GM12878 (cell line): ENCODE results near the gene CACYBP. TPM values are rescaled to one million over a fixed set of nuclear protein-coding genes. Genes with fewer than 3 reads are reported as not detected.

Source experiments
- ATAC-seq: fragments of 200-7000 bp; cut with Tn5 transposase; 3 replicates; pipeline ENCODE4 v1.9.1; 2020; ENCODE audit warnings: mild to moderate bottlenecking, moderate library complexity
- BruUV-seq: library from RNA; stranded (reverse); fragments of 400-500 nt; replicated peaks from 2 replicates; lab custom pipeline; 2021; lab: Mats Ljungman, UMichigan
- CTCF ChIA-PET: fragments of 300-600 bp; sonication (Branson Sonifier 250); formaldehyde crosslinking; extraction: SDS; loops from one replicate; lab custom pipeline; 2021; ENCODE audit warnings: inconsistent platforms; lab: Yijun Ruan, JAX
- POLR2A ChIA-PET: fragments of 350-600 bp; formaldehyde crosslinking; extraction: SDS; loops from one replicate; lab custom pipeline; 2021; ENCODE audit warnings: inconsistent platforms; lab: Charles Lee
- RAD21 ChIA-PET: fragments of 300-600 bp; sonication (Branson Sonifier 250); formaldehyde crosslinking; loops from one replicate; lab custom pipeline; 2023; ENCODE audit warnings: antibody characterized with exemption; ENCODE audit not compliant: unreplicated experiment; lab: Charles Lee
- SMC1A ChIA-PET: fragments of 300-600 bp; sonication (Branson Sonifier 250); formaldehyde crosslinking; loops from one replicate; lab custom pipeline; 2023; ENCODE audit not compliant: unreplicated experiment, uncharacterized antibody; lab: Charles Lee
- DNase-seq: peaks from one replicate; pipeline ENCODE4 v3.0.0-alpha.2; 2011; ENCODE audit warnings: low read depth, low spot score
- FAIRE-seq: peaks from 3 replicates; lab custom pipeline; 2011; peaks lifted over from hg19 to GRCh38; lab: Jason Lieb, UNC
- H2AFZ ChIP-seq: 2 replicates; pipeline ENCODE4 v1.6.0; 2011; ENCODE audit warnings: low read depth, low read length, control low read depth; ENCODE audit not compliant: control insufficient read depth
- H3K27ac ChIP-seq: 2 replicates; pipeline ENCODE4 v1.5.1; 2011; ENCODE audit warnings: control low read depth; ENCODE audit not compliant: control insufficient read depth, insufficient read depth
- H3K27me3 ChIP-seq, 2 experiments: replicated peaks in 1 of 2; 2 replicates each; pipeline versions ENCODE4 v1.6.0 to v1.6.1; 2011; ENCODE audit warnings: low read length in 1 of 2; ENCODE audit not compliant: control insufficient read depth in 2 of 2, insufficient read depth in 2 of 2
- H3K36me3 ChIP-seq, 2 experiments: 2 replicates each; pipeline ENCODE4 v1.5.1; 2011; ENCODE audit warnings: low read length in 1 of 2; ENCODE audit not compliant: control insufficient read depth in 2 of 2, insufficient read depth in 2 of 2
- H3K4me1 ChIP-seq: 2 replicates; pipeline ENCODE4 v1.6.1; 2011; ENCODE audit warnings: mild to moderate bottlenecking, low read length, moderate library complexity, mixed read lengths; ENCODE audit not compliant: control insufficient read depth, insufficient read depth
- H3K4me2 ChIP-seq: 2 replicates; pipeline ENCODE4 v1.6.0; 2011; ENCODE audit warnings: control low read depth; ENCODE audit not compliant: control insufficient read depth, insufficient read depth
- H3K4me3 ChIP-seq: fragments of 200-600 bp; sonication (generic); 2 replicates; pipeline ENCODE4 v1.5.1; 2016
- H3K79me2 ChIP-seq: 2 replicates; pipeline ENCODE4 v1.6.0; 2011; ENCODE audit warnings: low read length; ENCODE audit not compliant: control insufficient read depth, insufficient read depth
- H3K9ac ChIP-seq: 2 replicates; pipeline ENCODE4 v1.8.0; 2011; ENCODE audit warnings: low read length, control low read depth, mixed read lengths; ENCODE audit not compliant: control insufficient read depth, insufficient read depth
- H3K9me3 ChIP-seq: replicated peaks from 3 replicates; pipeline ENCODE4 v1.5.1; 2011; ENCODE audit warnings: mild to moderate bottlenecking, low read length; ENCODE audit not compliant: control insufficient read depth, insufficient read depth
- H4K20me1 ChIP-seq: 2 replicates; pipeline ENCODE4 v1.6.0; 2011; ENCODE audit not compliant: control insufficient read depth, insufficient read depth
- BHLHE40 ChIP-seq, 2 experiments: fragments of 450-650 bp in 1 of 2; IDR thresholded peaks; 2 replicates each; pipeline ENCODE4 v1.6.1; 2011 to 2017; ENCODE audit warnings: low read depth in 2 of 2, borderline replicate concordance in 1 of 2, improper control_type of control experiment in 1 of 2, low read length in 1 of 2, mild to moderate bottlenecking in 1 of 2
- CBFB ChIP-seq: IDR thresholded peaks from 2 replicates; pipeline ENCODE4 v1.6.1; 2016; ENCODE audit warnings: antibody characterized with exemption, low read depth
- CBX5 ChIP-seq: sonication (generic); IDR thresholded peaks from 2 replicates; pipeline ENCODE4 v1.6.1; 2016; ENCODE audit warnings: low read depth, moderate library complexity, mild to moderate bottlenecking, inconsistent platforms
- CREM ChIP-seq: IDR thresholded peaks from 2 replicates; pipeline ENCODE4 v1.6.1; 2014; ENCODE audit warnings: antibody characterized with exemption, low read depth
- IKZF2 ChIP-seq, 2 experiments: fragments of 450-650 bp; IDR thresholded peaks; 2 replicates each; pipeline ENCODE4 v1.6.1; 2017; ENCODE audit warnings: mild to moderate bottlenecking in 2 of 2, moderate library complexity in 2 of 2
- MEF2B ChIP-seq: fragments of 450-650 bp; IDR thresholded peaks from 2 replicates; pipeline ENCODE4 v1.6.1; 2018; ENCODE audit warnings: mild to moderate bottlenecking, moderate library complexity; ENCODE audit not compliant: partially characterized antibody, poor library complexity, severe bottlenecking
- NBN ChIP-seq: fragments of 450-650 bp; IDR thresholded peaks from 2 replicates; pipeline ENCODE4 v1.6.1; 2016
- NFYA ChIP-seq: IDR thresholded peaks from 2 replicates; pipeline ENCODE4 v1.6.1; 2011; ENCODE audit warnings: low read depth, mild to moderate bottlenecking, low read length, improper control_type of control experiment, borderline replicate concordance
- RB1 ChIP-seq: fragments of 450-650 bp; formaldehyde crosslinking; IDR thresholded peaks from 2 replicates; pipeline ENCODE4 v1.6.1; 2017; ENCODE audit warnings: mild to moderate bottlenecking, borderline replicate concordance
- RELA ChIP-seq: fragments of 450-650 bp; IDR thresholded peaks from 2 replicates; pipeline ENCODE4 v1.8.0; 2014; ENCODE audit warnings: borderline replicate concordance; ENCODE audit not compliant: partially characterized antibody
- WGBS: methylation state at CpG from one replicate; pipeline ENCODE4 v1.1.6; 2016; ENCODE audit warnings: low lambda C conversion rate; ENCODE audit not compliant: insufficient replicate concordance, insufficient coverage; ENCODE audit errors: missing lambda C conversion rate; 5-methylcytosine and 5-hydroxymethylcytosine counted together
- in situ Hi-C: fragments of 300-500 bp; cut with MboI; formaldehyde crosslinking; loops from 9 replicates; pipeline ENCODE4 v1.14.3; 2018; ENCODE audit warnings: mixed read lengths
- intact Hi-C: fragments of 100-400 bp; cut with micrococcal nuclease; formaldehyde crosslinking; loops from one replicate; pipeline ENCODE4 v1.14.2; 2022; ENCODE audit not compliant: unreplicated experiment
- polyA plus RNA-seq, 11 experiments: library from polyadenylated mRNA; depleted of rRNA in 4 of 11; unstranded in 6 of 11; stranded (reverse) in 5 of 11; fragments of >200 nt; fragmentation: Nextera tagmentation in 4 of 11; fragmentation: Illumina TruSeq in 1 of 11; extraction: Ambion mirVana in 4 of 11; extraction: Trizol in 1 of 11; gene quantifications; 1 replicate in 1 of 11; 2 replicates in 10 of 11; pipeline versions ENCODE4 v1.2.1 to v1.2.3, GENCODE V29; 2011 to 2016; ENCODE audit warnings: inconsistent platforms in 2 of 11, missing spikeins in 2 of 11, low read depth in 1 of 11
- total RNA-seq, 4 experiments: library from RNA; depleted of rRNA in 3 of 4; stranded (reverse); fragments of >200 nt in 3 of 4; fragmentation: Illumina TruSeq in 1 of 4; extraction: Trizol in 1 of 4; gene quantifications; 2 replicates each; pipeline versions ENCODE4 v1.2.1 to v1.2.3, GENCODE V29; 2013 to 2021
- TF ChIP-seq, protein P1 (sequence below): fragments of 150-350 bp; IDR thresholded peaks from 2 replicates; pipeline ENCODE4 v1.6.1; 2014; ENCODE audit warnings: mild to moderate bottlenecking, low read depth, low read length
- TF ChIP-seq, protein P2 (sequence below): fragments of 450-650 bp; formaldehyde crosslinking; IDR thresholded peaks from 2 replicates; pipeline ENCODE4 v1.4.0; 2020; ENCODE audit warnings: mild to moderate bottlenecking, moderate library complexity
- TF ChIP-seq, protein P3 (sequence below): fragments of 450-650 bp; IDR thresholded peaks from 2 replicates; pipeline ENCODE4 v1.6.1; 2014; ENCODE audit warnings: mild to moderate bottlenecking

Gene CACYBP
- total and polyA plus RNA-seq, 10 of the 15 experiments (the other 5 are each of a cell fraction or from before 2014, with no cell fraction given) = 77.7 to 488 (median 218) TPM

DNA sequence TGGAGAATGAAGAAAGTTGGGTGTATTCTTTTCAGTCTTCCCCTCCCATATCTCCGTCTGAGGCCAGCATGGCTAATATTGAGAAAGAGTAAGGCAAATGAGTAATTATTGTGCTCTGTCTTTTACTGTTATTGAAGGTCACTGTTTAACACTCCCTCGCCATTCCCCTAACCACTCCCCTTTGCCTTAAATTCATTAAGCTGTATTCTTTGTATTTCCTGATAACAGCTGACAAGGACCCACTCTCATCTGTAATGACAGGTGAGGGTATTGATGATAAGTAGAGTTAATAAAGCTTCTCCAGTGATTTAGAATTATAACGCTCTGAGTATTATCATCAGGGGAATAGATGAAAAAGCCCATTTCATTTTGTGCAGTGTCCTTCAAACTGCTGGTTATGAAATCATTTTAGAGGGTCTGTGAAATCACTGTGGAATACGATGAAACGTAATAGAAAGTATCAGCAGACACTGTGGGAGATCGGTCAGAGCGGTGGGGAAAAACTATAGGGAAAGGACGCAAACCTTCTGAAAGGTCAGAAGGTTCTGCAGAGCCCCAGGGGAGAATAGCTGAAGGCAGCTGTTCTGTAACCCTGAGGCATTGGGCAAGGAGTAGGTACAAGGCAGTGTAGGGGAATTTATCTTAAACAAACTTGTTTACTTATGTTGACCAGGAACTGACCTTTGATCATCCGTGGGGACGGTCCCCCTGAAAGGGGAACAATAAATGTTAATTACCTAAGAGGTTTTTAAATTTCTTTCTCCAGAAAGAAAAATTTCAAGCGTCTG lies 46.3 kb upstream of the CACYBP start:
- Histone ChIP-seq H3K27me3 (no peaks in the 10 kb centered on the region), H3K9me3 (no peaks in the 10 kb centered on the region), H2AFZ (peak overlapping the region; percentile 19; the same call in 1 of the 2 replicates), H4K20me1 (no peaks in the 10 kb centered on the region), H3K4me3 (peak overlapping the region; percentile 59; the same call in 1 of the 2 replicates), H3K79me2 (no peaks in the 10 kb centered on the region), H3K9ac (no peak overlapping the region), H3K36me3 (peaks cover 0 to 2% of the 10 kb centered on the region in 2 experiments; a peak in 1 of 4 replicates), H3K4me1 (peaks cover 25% of the 10 kb centered on the region), H3K27ac (peak overlapping the region; percentile 48), H3K4me2 (peak overlapping the region; percentile 78)
- DNase-seq (no peak), ATAC-seq (peak; percentile 80), FAIRE-seq (peak; percentile 56)
- ChIA-PET POLR2A (interaction anchor here (0.6 to 3.5 kb wide), 9 partner anchors 9 to 79 kb away, joined by 3 to 74 read pairs (median 5); partner anchors contain the start of gene CACYBP), RAD21 (interaction anchor here (0.6 to 5.0 kb wide), 18 partner anchors 11 to 154 kb away, joined by 3 to 59 read pairs (median 8); partner anchors contain the start of gene CACYBP), CTCF (interaction anchor here (0.8 to 2.3 kb wide), 13 partner anchors 10 to 138 kb away, joined by 3 to 16 read pairs (median 4); partner anchors contain the start of gene CACYBP), SMC1A (interaction anchor here (0.5 to 3.5 kb wide), 21 partner anchors 9 to 464 kb away, joined by 3 to 81 read pairs (median 10); partner anchors contain the start of gene CACYBP)
- under 1% methylated on average over 11 of the region's 11 CpGs for WGBS
- in situ Hi-C loops (no loop called here), intact Hi-C loops (loop anchor here (2.0 kb wide), 1 partner anchor 15 kb away; no protein-coding TSS in a partner anchor)
- BruUV-seq = no TSS peak
- peak; percentile 95 to 96 for TF ChIP-seq IKZF2 (IDR thresholded peaks at IDR 0.05)
- TF ChIP-seq, protein P1, sequence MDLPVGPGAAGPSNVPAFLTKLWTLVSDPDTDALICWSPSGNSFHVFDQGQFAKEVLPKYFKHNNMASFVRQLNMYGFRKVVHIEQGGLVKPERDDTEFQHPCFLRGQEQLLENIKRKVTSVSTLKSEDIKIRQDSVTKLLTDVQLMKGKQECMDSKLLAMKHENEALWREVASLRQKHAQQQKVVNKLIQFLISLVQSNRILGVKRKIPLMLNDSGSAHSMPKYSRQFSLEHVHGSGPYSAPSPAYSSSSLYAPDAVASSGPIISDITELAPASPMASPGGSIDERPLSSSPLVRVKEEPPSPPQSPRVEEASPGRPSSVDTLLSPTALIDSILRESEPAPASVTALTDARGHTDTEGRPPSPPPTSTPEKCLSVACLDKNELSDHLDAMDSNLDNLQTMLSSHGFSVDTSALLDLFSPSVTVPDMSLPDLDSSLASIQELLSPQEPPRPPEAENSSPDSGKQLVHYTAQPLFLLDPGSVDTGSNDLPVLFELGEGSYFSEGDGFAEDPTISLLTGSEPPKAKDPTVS = no peak
- 0 out of 2 replicates have a peak, but pooled peaks have one; percentile 62 for TF ChIP-seq RB1
- no peak for TF ChIP-seq CBX5
- TF ChIP-seq CREM = peak; percentile 32; the same call in 1 of the 2 replicates
- peak; percentile 80 for TF ChIP-seq RELA
- TF ChIP-seq NFYA = no peak
- TF ChIP-seq, protein P2, sequence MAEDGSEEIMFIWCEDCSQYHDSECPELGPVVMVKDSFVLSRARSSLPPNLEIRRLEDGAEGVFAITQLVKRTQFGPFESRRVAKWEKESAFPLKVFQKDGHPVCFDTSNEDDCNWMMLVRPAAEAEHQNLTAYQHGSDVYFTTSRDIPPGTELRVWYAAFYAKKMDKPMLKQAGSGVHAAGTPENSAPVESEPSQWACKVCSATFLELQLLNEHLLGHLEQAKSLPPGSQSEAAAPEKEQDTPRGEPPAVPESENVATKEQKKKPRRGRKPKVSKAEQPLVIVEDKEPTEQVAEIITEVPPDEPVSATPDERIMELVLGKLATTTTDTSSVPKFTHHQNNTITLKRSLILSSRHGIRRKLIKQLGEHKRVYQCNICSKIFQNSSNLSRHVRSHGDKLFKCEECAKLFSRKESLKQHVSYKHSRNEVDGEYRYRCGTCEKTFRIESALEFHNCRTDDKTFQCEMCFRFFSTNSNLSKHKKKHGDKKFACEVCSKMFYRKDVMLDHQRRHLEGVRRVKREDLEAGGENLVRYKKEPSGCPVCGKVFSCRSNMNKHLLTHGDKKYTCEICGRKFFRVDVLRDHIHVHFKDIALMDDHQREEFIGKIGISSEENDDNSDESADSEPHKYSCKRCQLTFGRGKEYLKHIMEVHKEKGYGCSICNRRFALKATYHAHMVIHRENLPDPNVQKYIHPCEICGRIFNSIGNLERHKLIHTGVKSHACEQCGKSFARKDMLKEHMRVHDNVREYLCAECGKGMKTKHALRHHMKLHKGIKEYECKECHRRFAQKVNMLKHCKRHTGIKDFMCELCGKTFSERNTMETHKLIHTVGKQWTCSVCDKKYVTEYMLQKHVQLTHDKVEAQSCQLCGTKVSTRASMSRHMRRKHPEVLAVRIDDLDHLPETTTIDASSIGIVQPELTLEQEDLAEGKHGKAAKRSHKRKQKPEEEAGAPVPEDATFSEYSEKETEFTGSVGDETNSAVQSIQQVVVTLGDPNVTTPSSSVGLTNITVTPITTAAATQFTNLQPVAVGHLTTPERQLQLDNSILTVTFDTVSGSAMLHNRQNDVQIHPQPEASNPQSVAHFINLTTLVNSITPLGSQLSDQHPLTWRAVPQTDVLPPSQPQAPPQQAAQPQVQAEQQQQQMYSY (CRISPR knock-in tag) = no peak
- TF ChIP-seq CBFB = no peak
- peak; percentile 96 for TF ChIP-seq MEF2B
- TF ChIP-seq NBN = peak; percentile 86
- TF ChIP-seq, protein P3, sequence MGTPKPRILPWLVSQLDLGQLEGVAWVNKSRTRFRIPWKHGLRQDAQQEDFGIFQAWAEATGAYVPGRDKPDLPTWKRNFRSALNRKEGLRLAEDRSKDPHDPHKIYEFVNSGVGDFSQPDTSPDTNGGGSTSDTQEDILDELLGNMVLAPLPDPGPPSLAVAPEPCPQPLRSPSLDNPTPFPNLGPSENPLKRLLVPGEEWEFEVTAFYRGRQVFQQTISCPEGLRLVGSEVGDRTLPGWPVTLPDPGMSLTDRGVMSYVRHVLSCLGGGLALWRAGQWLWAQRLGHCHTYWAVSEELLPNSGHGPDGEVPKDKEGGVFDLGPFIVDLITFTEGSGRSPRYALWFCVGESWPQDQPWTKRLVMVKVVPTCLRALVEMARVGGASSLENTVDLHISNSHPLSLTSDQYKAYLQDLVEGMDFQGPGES = no peak
- peak in 1 of 2 experiments; percentile 66; a peak in 1 of 4 replicates for TF ChIP-seq BHLHE40 (IDR thresholded peaks at IDR 0.05; ENCODE audit: borderline replicate concordance in 1 of 2, low read depth in 2 of 2, low read length in 1 of 2)
